Mesendoderm (in vitro differentiated cells): ENCODE data around the gene ZFP3.
"Not testable (repeated sequence)": the region's sequence is repeated elsewhere in the genome, so short reads cannot be mapped to it uniquely, and the experiment has no call there.

ENCODE experiments used
- DNase-seq: peaks from one replicate; pipeline ENCODE4 v3.0.0; 2013
- H2AK5ac ChIP-seq: 2 replicates; pipeline ENCODE4 v1.6.1; 2013; ENCODE audit warnings: low read length, inconsistent platforms
- H2BK120ac ChIP-seq: 2 replicates; pipeline ENCODE4 v1.6.1; 2013; ENCODE audit warnings: low read depth, mild to moderate bottlenecking, low read length, moderate library complexity, mixed read lengths
- H2BK15ac ChIP-seq: replicated peaks from 2 replicates; pipeline ENCODE4 v1.6.1; 2013; ENCODE audit warnings: low read depth, mild to moderate bottlenecking, moderate library complexity
- H2BK5ac ChIP-seq: 2 replicates; pipeline ENCODE4 v1.6.1; 2013; ENCODE audit warnings: low read length, inconsistent platforms
- H3K18ac ChIP-seq: 2 replicates; pipeline ENCODE4 v1.6.1; 2013; ENCODE audit warnings: mild to moderate bottlenecking, low read length, mixed read lengths
- H3K23ac ChIP-seq: one replicate; pipeline ENCODE4 v1.6.1; 2013; ENCODE audit warnings: low read length
- H3K27ac ChIP-seq: 2 replicates; pipeline ENCODE4 v1.5.1; 2013; ENCODE audit warnings: low read depth, mild to moderate bottlenecking, inconsistent platforms, low read length, moderate library complexity
- H3K27me3 ChIP-seq: 2 replicates; pipeline ENCODE4 v1.6.1; 2013; ENCODE audit warnings: low read length, control low read depth, mild to moderate bottlenecking, inconsistent platforms; ENCODE audit not compliant: insufficient read depth, poor library complexity
- H3K36me3 ChIP-seq: 2 replicates; pipeline ENCODE4 v1.6.1; 2013; ENCODE audit warnings: low read length, inconsistent platforms; ENCODE audit not compliant: control insufficient read depth, insufficient read depth
- H3K4ac ChIP-seq: one replicate; pipeline ENCODE4 v1.6.1; 2013; ENCODE audit warnings: low read depth, mild to moderate bottlenecking, low read length, moderate library complexity
- H3K4me1 ChIP-seq: 2 replicates; pipeline ENCODE4 v1.6.1; 2013; ENCODE audit warnings: low read depth, low read length, inconsistent platforms; ENCODE audit not compliant: control insufficient read depth
- H3K4me2 ChIP-seq: 2 replicates; pipeline ENCODE4 v1.6.1; 2013; ENCODE audit warnings: low read length
- H3K4me3 ChIP-seq: 2 replicates; pipeline ENCODE4 v1.5.1; 2013; ENCODE audit warnings: mild to moderate bottlenecking, low read length
- H3K56ac ChIP-seq: one replicate; pipeline ENCODE4 v1.6.1; 2013; ENCODE audit warnings: low read length
- H3K79me1 ChIP-seq: 2 replicates; pipeline ENCODE4 v1.6.1; 2013; ENCODE audit warnings: low read length, inconsistent platforms
- H3K79me2 ChIP-seq: 2 replicates; pipeline ENCODE4 v1.6.1; 2013; ENCODE audit warnings: mild to moderate bottlenecking, low read length; ENCODE audit not compliant: control insufficient read depth, insufficient read depth
- H3K9ac ChIP-seq: 2 replicates; pipeline ENCODE4 v1.6.1; 2013; ENCODE audit warnings: low read length, inconsistent platforms
- H4K5ac ChIP-seq: one replicate; pipeline ENCODE4 v1.6.1; 2013; ENCODE audit warnings: low read length
- H4K8ac ChIP-seq: one replicate; pipeline ENCODE4 v1.6.1; 2013; ENCODE audit warnings: low read depth, mild to moderate bottlenecking, control low read depth, low read length, moderate library complexity
- WGBS: extraction: QIAGEN DNeasy Blood & Tissue Kit; methylation state at CpG from one replicate; pipeline ENCODE4 v1.1.7; 2013; ENCODE audit warnings: low lambda C conversion rate, missing lambda C conversion rate; ENCODE audit not compliant: insufficient coverage; ENCODE audit errors: extremely low coverage; 5-methylcytosine and 5-hydroxymethylcytosine counted together

Gene ZFP3

GRCh38 chr17:5120036-5120435 lies 41.8 kb downstream of the ZFP3 start:
- H3K79me1 ChIP-seq: no peaks in the 10 kb centered on the region
- no peak overlapping the region for H2AK5ac ChIP-seq
- H2BK15ac ChIP-seq: no peak overlapping the region
- H3K4me2 ChIP-seq: no peak overlapping the region
- no peaks in the 10 kb centered on the region for H3K4me1 ChIP-seq
- no peak overlapping the region for H4K5ac ChIP-seq
- H3K56ac ChIP-seq: no peak overlapping the region
- no peaks in the 10 kb centered on the region for H3K27me3 ChIP-seq
- H3K18ac ChIP-seq: no peak overlapping the region
- DNase-seq: no peak
- H2BK120ac ChIP-seq: no peak overlapping the region
- no peak overlapping the region for H3K4ac ChIP-seq
- no peak overlapping the region for H3K4me3 ChIP-seq
- H2BK5ac ChIP-seq: no peak overlapping the region
- no peak overlapping the region for H4K8ac ChIP-seq
- H3K27ac ChIP-seq: no peak overlapping the region
- no peaks in the 10 kb centered on the region for H3K79me2 ChIP-seq
- no peak overlapping the region for H3K9ac ChIP-seq
- no peak overlapping the region for H3K23ac ChIP-seq
- no CpG with 5 or more reads among the region's 7 CpGs for WGBS
- no peaks in the 10 kb centered on the region for H3K36me3 ChIP-seq

- DNase-seq, H3K4me1 ChIP-seq, H3K56ac ChIP-seq, H3K79me1 ChIP-seq, H3K4me2 ChIP-seq, H2BK120ac ChIP-seq, H3K4ac ChIP-seq, H2BK15ac ChIP-seq, H3K4me3 ChIP-seq, H4K8ac ChIP-seq, H3K79me2 ChIP-seq, H3K23ac ChIP-seq, H2AK5ac ChIP-seq, H3K36me3 ChIP-seq, H3K27ac ChIP-seq, H4K5ac ChIP-seq, H3K27me3 ChIP-seq, H2BK5ac ChIP-seq, H3K18ac ChIP-seq, H3K9ac ChIP-seq: not testable (repeated sequence)
- WGBS: no CpG with 5 or more reads among the region's 6 CpGs
Measured at GRCh38 chr17:5120436-5121185, 42.3 kb downstream of the ZFP3 start.

DNA sequence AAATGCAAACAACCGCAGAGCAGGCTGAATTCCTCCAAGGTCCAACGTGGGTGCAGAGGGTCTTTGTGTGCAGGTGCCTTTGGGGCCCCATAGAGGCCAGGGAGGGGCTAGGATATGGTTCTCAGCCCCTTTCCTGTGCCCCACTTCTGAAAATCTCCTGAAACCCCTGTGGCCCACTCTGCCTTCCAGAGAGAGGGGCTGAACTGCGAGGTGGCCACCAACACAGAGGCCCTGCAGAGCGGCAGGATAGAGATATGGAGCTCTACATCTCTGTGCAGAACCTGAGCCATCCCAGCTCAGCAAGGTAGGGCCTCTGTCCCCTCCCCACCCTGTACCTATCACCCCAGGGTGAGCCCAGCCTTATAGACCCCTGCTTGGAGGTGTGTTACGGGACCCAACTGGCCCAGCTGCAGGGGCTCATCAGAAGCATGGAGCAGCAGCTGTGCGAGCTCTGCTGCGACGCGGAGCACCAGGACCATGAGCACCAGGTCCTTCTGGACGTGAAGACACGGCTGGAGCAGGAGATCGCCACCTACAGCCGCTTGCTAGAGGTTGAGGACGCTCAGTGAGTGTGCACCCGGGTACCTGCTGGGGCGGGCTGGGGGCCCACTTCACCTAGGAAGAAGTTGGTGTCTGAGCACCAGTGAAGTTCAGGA lies 43.0 kb downstream of the ZFP3 start:
- H3K9ac ChIP-seq: no peak overlapping the region
- H4K5ac ChIP-seq: no peak overlapping the region
- DNase-seq: no peak
- H2BK5ac ChIP-seq: no peak overlapping the region
- H3K4ac ChIP-seq: no peak overlapping the region
- H3K79me2 ChIP-seq: no peaks in the 10 kb centered on the region
- no peak overlapping the region for H3K4me2 ChIP-seq
- H3K4me1 ChIP-seq: no peaks in the 10 kb centered on the region
- no peak overlapping the region for H3K56ac ChIP-seq
- H3K18ac ChIP-seq: no peak overlapping the region
- no peaks in the 10 kb centered on the region for H3K36me3 ChIP-seq
- no peak overlapping the region for H4K8ac ChIP-seq
- H2BK15ac ChIP-seq: no peak overlapping the region
- no peak overlapping the region for H3K27ac ChIP-seq
- H2BK120ac ChIP-seq: no peak overlapping the region
- H3K79me1 ChIP-seq: no peaks in the 10 kb centered on the region
- no peak overlapping the region for H2AK5ac ChIP-seq
- no peak overlapping the region for H3K4me3 ChIP-seq
- H3K27me3 ChIP-seq: no peaks in the 10 kb centered on the region
- no peak overlapping the region for H3K23ac ChIP-seq
- WGBS: no CpG with 5 or more reads among the region's 16 CpGs

DNA sequence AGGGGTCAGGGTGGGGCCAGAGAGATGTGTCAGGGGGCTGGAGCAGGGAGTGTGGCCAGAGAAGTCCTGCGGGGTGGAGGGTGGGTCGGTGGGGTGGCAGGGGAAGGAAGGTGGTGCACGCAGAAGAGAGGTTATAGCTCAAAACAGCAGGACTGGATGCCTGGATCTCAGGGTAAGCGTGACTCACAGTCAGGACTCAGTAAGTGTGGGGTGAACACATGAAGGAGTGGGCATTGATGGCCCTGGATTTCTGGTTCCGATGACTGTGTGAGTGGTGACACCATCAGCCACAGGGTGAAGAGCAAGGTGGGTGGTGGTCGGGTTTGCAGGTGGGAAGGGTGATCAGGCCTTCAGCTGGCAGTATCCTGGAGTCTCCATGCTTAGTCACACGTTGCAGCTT lies 43.8 kb downstream of the ZFP3 start:
- H2BK15ac ChIP-seq, H3K79me1 ChIP-seq: not testable (repeated sequence)

GRCh38 chr17:5122586-5123342 lies 44.5 kb downstream of the ZFP3 start:
- Histone ChIP-seq H2BK15ac (no peak overlapping the region), H4K8ac (peak overlapping the region; percentile 90), H3K4ac (no peak overlapping the region), H3K27me3 (no peaks in the 10 kb centered on the region), H3K9ac (peak overlapping the region; percentile 59), H3K4me3 (peak overlapping the region; percentile 43), H3K27ac (no peak overlapping the region), H2BK5ac (no peak overlapping the region), H3K4me2 (peak overlapping the region; percentile 35), H3K23ac (no peak overlapping the region), H3K79me1 (no peaks in the 10 kb centered on the region), H4K5ac (no peak overlapping the region), H2AK5ac (no peak overlapping the region), H3K4me1 (no peaks in the 10 kb centered on the region), H3K18ac (peak overlapping the region; percentile 16), H3K79me2 (no peaks in the 10 kb centered on the region), H3K56ac (peak overlapping the region; percentile 66), H3K36me3 (no peaks in the 10 kb centered on the region), H2BK120ac (no peak overlapping the region)
- no CpG with 5 or more reads among the region's 75 CpGs for WGBS
- DNase-seq: peak; percentile 47

More for the DNA sequence above, 43.8 kb downstream of the ZFP3 start:
- not testable (repeated sequence) for H3K4me1 ChIP-seq, H3K23ac ChIP-seq, H3K18ac ChIP-seq, H3K79me2 ChIP-seq, H3K36me3 ChIP-seq, H2BK120ac ChIP-seq, H3K27me3 ChIP-seq, H4K8ac ChIP-seq, H3K4me3 ChIP-seq, H3K4me2 ChIP-seq, H3K27ac ChIP-seq, H3K9ac ChIP-seq, DNase-seq, H2BK5ac ChIP-seq, H4K5ac ChIP-seq, H2AK5ac ChIP-seq, H3K4ac ChIP-seq
- H3K56ac ChIP-seq: peak overlapping the region; percentile 66
- WGBS: no CpG with 5 or more reads among the region's 7 CpGs
